Upper lobe of left lung (tissue), 6 donors: Measurements from ENCODE around the gene LRRK1. TPM values are rescaled to one million over a fixed set of nuclear protein-coding genes. Genes with fewer than 3 reads are reported as not detected.

Experiments used
- ATAC-seq, 2 donors: fragments of 200-7000 bp; cut with Tn5 transposase; one replicate each; pipeline ENCODE4 v1.9.1; 2022; ENCODE audit warnings: mild to moderate bottlenecking in 2 of 2, moderate library complexity in 2 of 2; ENCODE audit not compliant: low FRiP score in 2 of 2
- DNase-seq, 2 donors: peaks; one replicate each; pipeline ENCODE4 v3.0.0-alpha.2; 2019 to 2020
- H3K27ac ChIP-seq, 4 donors: fragments of 200-600 bp; sonication (generic); one replicate each; pipeline ENCODE4 v1.5.1; 2016 to 2019
- H3K27me3 ChIP-seq, 4 donors: fragments of 200-600 bp; sonication (generic); one replicate each; pipeline ENCODE4 v1.5.1; 2017 to 2019
- H3K36me3 ChIP-seq, 4 donors: fragments of 200-600 bp; sonication (generic); one replicate each; pipeline ENCODE4 v1.5.1; 2016 to 2019
- H3K4me1 ChIP-seq, 4 donors: fragments of 200-600 bp; sonication (generic); one replicate each; pipeline ENCODE4 v1.5.1; 2018 to 2019
- H3K4me3 ChIP-seq, 4 donors: fragments of 200-600 bp; sonication (generic); one replicate each; pipeline ENCODE4 v1.5.1; 2017 to 2019; ENCODE audit warnings: mild to moderate bottlenecking in 2 of 4, moderate library complexity in 1 of 4
- H3K9me3 ChIP-seq, 4 donors: fragments of 200-600 bp; sonication (generic); one replicate each; pipeline ENCODE4 v1.5.1; 2018 to 2019
- EP300 ChIP-seq, 4 donors: sonication (generic); formaldehyde crosslinking; IDR thresholded peaks; one replicate each; pipeline ENCODE4 v1.5.1; 2017; ENCODE audit warnings: antibody characterized with exemption in 4 of 4, control low read depth in 2 of 4
- POLR2A ChIP-seq, 4 donors: fragments of 450-650 bp; IDR thresholded peaks; one replicate each; pipeline ENCODE4 v1.5.1; 2016 to 2017; ENCODE audit warnings: antibody characterized with exemption in 4 of 4, mild to moderate bottlenecking in 2 of 4
- POLR2AphosphoS5 ChIP-seq, 2 donors: sonication (generic); formaldehyde crosslinking; IDR thresholded peaks; one replicate each; pipeline ENCODE4 v1.5.1; 2017; ENCODE audit warnings: antibody characterized with exemption in 2 of 2
- WGBS, 2 donors: methylation state at CpG; one replicate each; pipeline ENCODE4 v1.1.5; 2017 to 2018; 5-methylcytosine and 5-hydroxymethylcytosine counted together
- total RNA-seq, 6 donors: library from RNA; depleted of rRNA in 4 of 6; stranded (reverse); fragments of >200 nt in 4 of 6; gene quantifications; one replicate each; pipeline versions ENCODE4 v1.1.0 to v1.2.1, GENCODE V29; 2016 to 2021
- TF ChIP-seq, protein P1 (sequence below), 6 experiments: fragments of 450-650 bp in 4 of 6; fragments of 200-600 bp in 2 of 6; sonication (generic) in 2 of 6; IDR thresholded peaks; one replicate each; pipeline ENCODE4 v1.5.1; 2016 to 2019; ENCODE audit warnings: antibody characterized with exemption in 6 of 6
- donor health status: DM: no; HTN: no; CAD: no; lungs with moderate emphysema.
- donor health status: DM: no; HTN: yes; CAD: no; lungs with severe emphysema.

LRRK1 gene
- total RNA-seq, 6 donors from 2014 or later, result 15.0 to 47.1 (median 31.2) TPM

DNA sequence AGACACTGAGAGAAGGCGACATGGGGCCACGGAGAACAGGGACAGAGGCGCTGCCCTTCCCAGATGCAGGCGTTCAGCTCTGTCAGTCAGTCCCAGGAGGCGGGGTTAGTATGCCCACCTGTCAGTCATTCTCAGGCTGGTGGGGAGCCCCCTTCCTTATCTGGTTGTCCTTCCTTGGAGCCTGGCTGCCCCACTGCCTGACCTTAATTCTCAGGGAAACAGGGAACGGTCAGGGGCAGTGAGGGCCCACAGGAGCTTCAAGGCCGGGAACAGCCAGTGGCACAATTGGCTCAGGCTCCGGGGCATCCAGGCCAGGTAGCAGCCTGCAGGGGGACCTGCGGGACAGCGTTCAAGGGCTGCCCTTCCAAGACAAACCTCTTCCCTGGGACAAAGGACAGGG is 199.5 kb downstream of the LRRK1 start:
- WGBS, 2 donors, result 98% methylated on average over 10 of the region's 10 CpGs
- Histone ChIP-seq H3K36me3 (no peaks in the 10 kb centered on the region), H3K27me3 (no peaks in the 10 kb centered on the region), H3K27ac (no peak overlapping the region), H3K4me1 (peaks cover 19 to 28% (median 24%) of the 10 kb centered on the region in 4 donors), H3K4me3 (no peak overlapping the region), H3K9me3 (no peaks in the 10 kb centered on the region)
- ATAC-seq, result no peak
- DNase-seq, result no peak
- TF ChIP-seq, protein P1, sequence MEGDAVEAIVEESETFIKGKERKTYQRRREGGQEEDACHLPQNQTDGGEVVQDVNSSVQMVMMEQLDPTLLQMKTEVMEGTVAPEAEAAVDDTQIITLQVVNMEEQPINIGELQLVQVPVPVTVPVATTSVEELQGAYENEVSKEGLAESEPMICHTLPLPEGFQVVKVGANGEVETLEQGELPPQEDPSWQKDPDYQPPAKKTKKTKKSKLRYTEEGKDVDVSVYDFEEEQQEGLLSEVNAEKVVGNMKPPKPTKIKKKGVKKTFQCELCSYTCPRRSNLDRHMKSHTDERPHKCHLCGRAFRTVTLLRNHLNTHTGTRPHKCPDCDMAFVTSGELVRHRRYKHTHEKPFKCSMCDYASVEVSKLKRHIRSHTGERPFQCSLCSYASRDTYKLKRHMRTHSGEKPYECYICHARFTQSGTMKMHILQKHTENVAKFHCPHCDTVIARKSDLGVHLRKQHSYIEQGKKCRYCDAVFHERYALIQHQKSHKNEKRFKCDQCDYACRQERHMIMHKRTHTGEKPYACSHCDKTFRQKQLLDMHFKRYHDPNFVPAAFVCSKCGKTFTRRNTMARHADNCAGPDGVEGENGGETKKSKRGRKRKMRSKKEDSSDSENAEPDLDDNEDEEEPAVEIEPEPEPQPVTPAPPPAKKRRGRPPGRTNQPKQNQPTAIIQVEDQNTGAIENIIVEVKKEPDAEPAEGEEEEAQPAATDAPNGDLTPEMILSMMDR (IDR thresholded peaks at IDR 0.05), result no peak
- no peak for TF ChIP-seq EP300 (IDR thresholded peaks at IDR 0.05)
- no peak for TF ChIP-seq POLR2A (IDR thresholded peaks at IDR 0.05)
- TF ChIP-seq POLR2AphosphoS5 (IDR thresholded peaks at IDR 0.05), result no peak

DNA sequence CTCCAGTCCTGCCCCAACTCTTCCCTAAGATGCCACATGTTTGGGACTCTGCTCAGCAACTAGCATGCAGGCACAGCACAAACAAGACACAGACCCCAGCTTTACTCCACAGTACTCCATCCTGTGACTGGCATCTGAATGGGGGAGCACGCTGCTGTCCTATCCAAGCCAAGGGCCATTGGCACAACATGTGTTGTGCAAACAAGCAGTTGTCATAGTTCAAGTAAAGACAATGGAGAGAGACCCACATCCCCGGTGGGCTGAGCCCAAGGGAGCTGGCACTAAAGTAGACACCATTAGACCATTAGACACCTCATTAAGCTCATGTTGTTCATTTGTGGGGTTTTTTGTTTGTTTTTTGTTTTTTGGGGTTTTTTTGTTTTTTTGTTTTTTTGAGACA is 200.0 kb downstream of the LRRK1 start:
- DNase-seq (no peak), ATAC-seq (no peak)
- Histone ChIP-seq H3K4me1 (peaks cover 19 to 28% (median 24%) of the 10 kb centered on the region in 4 donors), H3K27ac (no peak overlapping the region), H3K4me3 (no peak overlapping the region), H3K9me3 (no peaks in the 10 kb centered on the region), H3K27me3 (no peaks in the 10 kb centered on the region), H3K36me3 (no peaks in the 10 kb centered on the region)
- TF ChIP-seq POLR2A (IDR thresholded peaks at IDR 0.05) (no peak), POLR2AphosphoS5 (IDR thresholded peaks at IDR 0.05) (no peak)
- WGBS, 2 donors, result 88 to 94% methylated on average over 2 of the region's 2 CpGs

Other genes starting within 250 kb of the LRRK1 start
- 10 to 100 TPM in 5 of 6 donors, 1 to 10 TPM in 1; 3.6 to 41.5 (median 14.1) TPM for gene ALDH1A3, start 39.5 kb upstream of the LRRK1 start, total RNA-seq